NCI-H128 (cell line): Measurements from ENCODE around the gene AFF1.
A peak's percentile ranks its signal among the peaks of the same experiment; 100 is the strongest.
"Not testable (repeated sequence)": the region's sequence is repeated elsewhere in the genome, so short reads cannot be mapped to it uniquely, and the experiment has no call there.

ENCODE experiments used
- DNase-seq: peaks from one replicate; lab custom pipeline; 2025; ENCODE audit not compliant: unreplicated experiment; lab: John Stamatoyannopoulos, UW

Gene AFF1

GRCh38 chr4:87077914-87078585, 143.2 kb downstream of the AFF1 start:
- no peak for DNase-seq

DNA sequence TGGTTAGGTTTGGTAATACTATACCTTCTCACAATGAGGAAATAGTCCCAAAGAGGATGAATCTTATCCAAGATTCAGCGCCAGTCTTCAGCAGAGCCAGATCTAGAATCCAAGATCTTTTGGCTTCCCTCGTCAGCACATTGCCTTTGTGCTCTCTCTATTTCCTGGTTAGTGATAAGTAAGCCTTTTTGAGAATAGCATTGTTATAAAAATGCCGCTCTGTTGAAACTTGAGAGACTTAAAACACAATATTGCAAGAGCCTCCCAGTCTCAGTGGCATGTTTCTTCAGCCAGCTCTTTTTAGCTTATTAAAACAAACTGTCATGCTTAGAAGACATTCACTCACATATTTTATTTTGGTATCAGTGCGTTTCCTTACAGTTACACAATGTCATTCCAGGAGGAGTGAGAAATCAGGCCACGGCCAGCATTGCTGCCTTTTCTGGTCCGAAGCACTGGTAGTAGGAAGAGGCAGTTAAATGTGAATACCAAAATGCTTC, 144.2 kb downstream of the AFF1 start:
- no peak for DNase-seq

GRCh38 chr4:87079967-87080366, 145.2 kb downstream of the AFF1 start:
- no peak for DNase-seq

DNA sequence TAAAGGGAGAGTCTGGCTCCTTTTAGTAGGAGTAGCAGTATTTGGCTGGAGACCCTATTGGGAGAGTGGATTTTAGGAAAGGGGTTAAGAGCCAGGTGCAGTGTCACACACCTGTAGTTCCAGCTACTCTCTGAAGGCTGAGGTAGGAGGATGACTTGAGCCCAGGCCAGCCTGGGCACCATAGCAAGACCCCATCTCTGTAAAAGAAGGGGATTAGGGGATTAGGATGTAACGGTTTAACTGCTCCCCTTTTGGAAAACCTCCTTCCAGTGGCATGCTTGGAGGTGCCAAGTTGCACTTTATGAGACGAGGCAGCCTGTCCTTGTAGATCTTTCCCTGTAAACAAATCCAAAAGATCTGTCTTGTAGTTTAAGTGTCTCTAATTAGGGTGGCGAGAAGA, 145.7 kb downstream of the AFF1 start:
- DNase-seq, result no peak

- no peak for DNase-seq
Measured at GRCh38 chr4:87081826-87082225, 147.0 kb downstream of the AFF1 start.

GRCh38 chr4:87085732-87086131, 150.9 kb downstream of the AFF1 start:
- not testable (repeated sequence) for DNase-seq

DNA sequence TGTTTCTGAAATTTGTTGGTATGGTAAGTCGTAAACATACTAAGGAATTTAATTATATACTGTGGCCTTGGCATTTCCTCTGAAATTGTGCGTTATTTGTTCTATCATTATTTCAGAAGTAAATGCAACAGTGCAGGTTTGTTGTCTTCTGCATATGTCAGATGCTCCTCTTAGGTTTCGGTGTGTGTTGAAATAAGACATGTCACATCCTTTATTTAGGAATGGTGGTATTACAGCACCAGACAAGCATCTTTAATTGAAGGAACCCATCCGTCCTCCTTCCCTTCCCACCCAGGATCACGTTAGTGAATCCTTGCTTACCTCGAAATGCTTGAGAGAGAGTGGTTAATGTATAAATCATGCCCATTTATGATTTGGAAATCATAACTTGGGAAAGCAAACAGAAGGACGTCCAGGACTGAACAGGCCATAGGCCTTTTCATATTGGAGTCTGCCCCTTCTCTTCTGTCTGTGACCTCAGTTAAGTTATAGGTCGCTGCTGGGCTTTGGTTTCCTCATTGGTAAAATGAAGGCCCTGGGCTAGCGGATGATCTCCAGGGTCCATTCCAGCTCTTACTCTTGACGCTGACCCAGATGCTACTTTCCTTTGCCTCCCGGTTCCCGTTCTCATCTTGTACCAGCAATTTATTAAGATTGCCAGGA, 151.5 kb downstream of the AFF1 start:
- no peak for DNase-seq

DNA sequence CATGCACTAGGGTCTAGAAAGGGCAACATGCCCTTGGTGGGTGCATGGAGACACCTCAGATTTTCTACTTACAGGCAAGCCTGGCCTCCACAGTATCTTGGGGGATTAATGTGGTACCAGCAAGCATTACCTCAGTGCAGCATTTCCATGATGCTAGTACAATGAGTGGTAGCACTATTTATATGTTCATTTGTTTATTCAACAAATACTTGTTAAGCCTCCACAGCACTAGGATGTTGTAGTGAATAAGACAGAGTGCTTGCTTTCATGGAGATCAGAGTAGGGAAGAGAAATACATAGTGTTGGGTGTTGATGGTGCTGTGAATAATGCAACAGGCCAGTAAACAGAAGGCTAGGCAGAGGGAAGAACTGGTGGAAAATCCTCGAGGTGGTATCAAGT, 152.2 kb downstream of the AFF1 start:
- no peak for DNase-seq

DNA sequence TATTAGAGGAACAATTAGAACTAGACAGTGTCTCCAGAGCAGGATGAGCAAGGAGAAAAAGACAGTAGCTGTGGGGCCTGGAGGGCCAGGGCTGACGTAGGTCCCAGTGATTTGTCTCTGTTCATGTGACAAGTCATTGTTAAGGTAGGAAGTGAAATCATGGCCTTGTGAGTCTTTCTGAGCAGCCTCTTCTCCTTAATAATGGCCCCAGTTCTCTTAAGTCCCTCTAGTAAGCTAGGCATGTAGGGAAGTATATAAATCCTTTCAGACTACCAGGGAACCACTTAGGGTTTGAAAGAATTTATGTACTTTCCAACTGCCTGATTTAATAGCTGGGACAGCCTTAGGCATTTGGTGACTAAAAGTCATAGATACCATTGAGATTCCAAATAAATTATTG, 152.6 kb downstream of the AFF1 start:
- DNase-seq, result no peak

DNA sequence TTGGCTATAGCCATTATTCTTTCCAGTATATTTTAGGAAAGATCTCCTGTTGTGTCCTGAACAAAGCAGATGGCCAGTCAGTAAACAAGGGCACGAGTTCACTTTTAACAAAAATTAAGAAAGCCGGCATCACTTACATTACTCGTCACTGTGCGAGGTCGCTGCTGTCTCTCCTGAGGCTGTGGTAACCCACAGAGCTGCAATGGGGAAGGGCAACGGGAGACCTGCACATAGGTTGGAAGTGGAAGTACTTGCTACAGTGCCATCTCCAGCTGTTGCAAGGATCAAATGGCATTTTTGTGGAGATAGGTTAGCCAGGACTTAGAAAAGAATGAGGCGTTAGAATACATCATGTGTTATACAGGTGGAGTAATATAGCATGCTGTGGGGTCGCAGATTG, 153.4 kb downstream of the AFF1 start:
- DNase-seq, result no peak

GRCh38 chr4:87089368-87089767, 154.6 kb downstream of the AFF1 start:
- DNase-seq, result no peak

GRCh38 chr4:87090305-87090704, 155.5 kb downstream of the AFF1 start:
- no peak for DNase-seq

DNA sequence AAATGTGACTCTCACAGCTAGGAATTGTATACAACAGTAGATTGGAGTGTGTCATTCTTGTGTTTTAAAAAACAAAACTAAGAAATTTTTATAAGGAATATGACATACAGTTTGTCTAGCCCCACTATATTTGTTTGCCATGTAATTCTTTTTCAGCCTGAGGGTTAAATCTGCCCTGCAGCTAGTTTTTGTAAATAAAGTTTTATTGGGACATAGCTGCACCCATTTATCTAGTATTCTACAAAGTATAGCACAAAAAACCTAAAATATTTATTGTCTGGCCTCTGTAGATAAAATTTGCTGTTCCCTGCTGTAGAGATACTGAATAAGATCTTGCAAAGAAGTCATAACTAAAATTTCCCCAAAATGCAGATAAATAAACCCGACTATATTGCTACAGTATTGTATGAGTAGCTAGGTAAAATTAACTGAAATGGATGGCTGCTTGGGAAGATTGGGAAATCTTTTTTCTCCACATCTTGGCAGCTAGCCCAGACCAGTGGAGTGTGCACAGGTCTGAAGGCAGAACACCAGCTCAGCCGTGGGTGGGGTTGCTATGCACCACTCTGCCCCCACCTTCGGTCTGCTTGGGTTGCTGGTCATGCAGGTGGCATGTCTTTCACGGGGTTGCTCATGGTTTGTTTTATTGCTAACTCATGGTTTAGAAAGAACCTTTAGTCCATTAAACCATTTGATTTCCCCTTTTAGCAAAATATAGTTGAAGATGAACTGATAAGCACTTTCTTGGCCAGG, 157.8 kb downstream of the AFF1 start:
- DNase-seq, result peak; percentile 17

- DNase-seq, result no peak
Measured at GRCh38 chr4:87093443-87094123, 158.8 kb downstream of the AFF1 start.

DNA sequence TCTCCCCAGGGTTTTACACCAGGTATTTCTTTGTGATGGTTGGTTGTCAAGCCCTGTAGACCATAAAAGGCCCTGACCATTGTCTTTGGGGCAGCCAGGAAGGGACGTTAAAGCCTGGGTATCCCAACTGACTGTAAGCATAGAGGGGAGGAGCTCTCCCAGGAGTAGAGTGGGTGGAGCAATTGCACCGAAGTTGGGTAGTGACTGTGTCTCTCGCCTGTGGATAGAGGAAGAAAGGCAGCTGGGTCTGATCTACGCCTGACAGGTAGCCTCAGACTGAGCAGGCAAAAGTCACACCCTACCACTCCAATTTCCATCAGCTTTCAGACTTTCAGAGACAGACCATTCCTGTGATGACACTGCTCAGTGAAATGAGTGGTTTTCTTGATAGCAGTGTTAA, 162.3 kb downstream of the AFF1 start:
- DNase-seq, result no peak

GRCh38 chr4:87100168-87100567, 165.4 kb downstream of the AFF1 start:
- DNase-seq, result no peak

GRCh38 chr4:87101543-87102199, 166.9 kb downstream of the AFF1 start:
- DNase-seq, result no peak

DNA sequence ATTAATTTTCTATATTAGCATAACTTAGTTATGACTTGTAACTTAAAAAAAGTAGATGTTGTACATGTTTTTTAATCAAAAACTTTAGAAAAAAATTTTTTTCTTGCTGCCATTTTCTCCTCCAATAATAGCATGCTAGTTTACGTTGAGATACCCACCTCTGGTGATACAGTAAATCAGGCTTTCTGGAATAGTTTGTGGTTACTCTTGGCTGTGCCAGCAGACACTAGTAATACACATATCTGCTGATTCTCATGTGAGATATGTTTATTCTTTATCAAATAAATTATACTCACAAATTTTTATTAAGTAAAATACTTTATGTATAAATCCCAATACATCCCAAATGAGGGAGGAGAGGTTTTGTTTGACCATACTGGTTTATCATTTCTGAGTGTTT, 168.3 kb downstream of the AFF1 start:
- DNase-seq, result no peak

GRCh38 chr4:87103691-87104187, 168.9 kb downstream of the AFF1 start:
- no peak for DNase-seq

GRCh38 chr4:87105101-87105845, 170.5 kb downstream of the AFF1 start:
- no peak for DNase-seq
